ENCODE results near the gene LRRN4CL. TPM values are rescaled to one million over a fixed set of nuclear protein-coding genes. Genes with fewer than 3 reads are reported as not detected.

LRRN4CL gene
- total RNA-seq, 1 donor, result 39.0 TPM

- DNase-seq (ENCODE audit: low read depth), result peak; percentile 53
- peak overlapping the region; percentile 61 for H3K4me3 ChIP-seq (ENCODE audit: low read depth, low read length)
- TF ChIP-seq, protein P1, sequence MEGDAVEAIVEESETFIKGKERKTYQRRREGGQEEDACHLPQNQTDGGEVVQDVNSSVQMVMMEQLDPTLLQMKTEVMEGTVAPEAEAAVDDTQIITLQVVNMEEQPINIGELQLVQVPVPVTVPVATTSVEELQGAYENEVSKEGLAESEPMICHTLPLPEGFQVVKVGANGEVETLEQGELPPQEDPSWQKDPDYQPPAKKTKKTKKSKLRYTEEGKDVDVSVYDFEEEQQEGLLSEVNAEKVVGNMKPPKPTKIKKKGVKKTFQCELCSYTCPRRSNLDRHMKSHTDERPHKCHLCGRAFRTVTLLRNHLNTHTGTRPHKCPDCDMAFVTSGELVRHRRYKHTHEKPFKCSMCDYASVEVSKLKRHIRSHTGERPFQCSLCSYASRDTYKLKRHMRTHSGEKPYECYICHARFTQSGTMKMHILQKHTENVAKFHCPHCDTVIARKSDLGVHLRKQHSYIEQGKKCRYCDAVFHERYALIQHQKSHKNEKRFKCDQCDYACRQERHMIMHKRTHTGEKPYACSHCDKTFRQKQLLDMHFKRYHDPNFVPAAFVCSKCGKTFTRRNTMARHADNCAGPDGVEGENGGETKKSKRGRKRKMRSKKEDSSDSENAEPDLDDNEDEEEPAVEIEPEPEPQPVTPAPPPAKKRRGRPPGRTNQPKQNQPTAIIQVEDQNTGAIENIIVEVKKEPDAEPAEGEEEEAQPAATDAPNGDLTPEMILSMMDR (IDR thresholded peaks at IDR 0.05; ENCODE audit: insufficient read depth, low read length), result no peak
Observed at GRCh38 chr11:62710001-62710345, 20.6 kb upstream of the LRRN4CL start.

DNA sequence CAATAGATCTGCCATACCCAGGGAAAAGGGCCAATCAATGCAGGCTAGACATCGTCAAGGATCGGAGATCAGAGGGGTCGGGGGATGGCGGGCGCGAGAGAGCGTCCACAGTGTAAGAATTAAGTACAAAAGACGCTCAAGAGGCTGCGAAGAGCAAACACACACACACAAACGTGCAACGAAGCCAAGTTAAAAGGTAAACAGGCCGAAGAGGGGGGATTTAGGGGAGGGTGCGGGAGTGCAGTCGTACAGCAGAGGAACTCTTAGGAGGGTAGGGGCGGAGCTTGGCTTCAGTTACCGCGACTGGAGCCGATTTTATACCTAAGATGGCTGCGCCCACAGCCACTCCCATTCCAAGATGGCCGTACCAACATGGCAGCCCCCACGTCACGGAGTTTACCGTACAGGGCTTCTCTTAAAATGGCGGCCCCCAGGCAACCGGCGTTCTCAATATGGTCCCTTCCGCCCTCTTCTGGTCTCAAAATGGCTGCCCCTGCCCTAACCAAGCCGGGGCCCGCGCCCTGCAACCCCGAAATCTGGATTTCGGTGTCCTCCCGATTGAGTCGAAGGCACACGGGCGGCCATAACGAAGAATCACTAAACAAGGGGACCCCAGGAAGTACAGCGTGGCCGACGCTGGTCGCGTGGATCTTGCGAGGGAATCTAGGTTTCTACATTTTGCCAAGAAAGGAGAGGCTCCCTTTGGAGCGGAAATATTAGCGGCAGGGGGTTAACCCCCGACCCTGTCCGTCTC, 20.1 kb upstream of the LRRN4CL start:
- TF ChIP-seq, protein P1 (IDR thresholded peaks at IDR 0.05; ENCODE audit: insufficient read depth, low read length), result no peak

DNA sequence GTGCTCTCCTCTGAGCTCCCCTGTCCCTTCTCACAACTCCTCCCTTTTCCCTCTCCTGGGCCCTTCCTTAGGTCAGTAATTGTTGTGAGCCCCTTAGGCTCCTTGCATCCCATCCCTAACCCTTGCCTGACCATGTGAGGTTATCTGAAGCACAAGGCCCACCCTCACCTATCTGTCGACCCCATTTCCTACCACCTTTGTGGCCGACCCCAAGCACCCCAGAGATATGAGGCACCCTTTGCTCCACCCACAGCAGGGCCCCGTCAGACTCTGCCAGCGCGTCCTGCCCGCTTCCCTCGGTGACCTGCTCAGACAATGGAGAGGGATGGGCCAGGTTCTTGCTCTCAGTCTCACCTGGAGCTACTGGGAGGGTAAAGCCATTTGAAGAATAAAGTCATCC, 19.5 kb upstream of the LRRN4CL start:
- TF ChIP-seq, protein P1 (IDR thresholded peaks at IDR 0.05; ENCODE audit: insufficient read depth, low read length), result no peak
- no peak for DNase-seq (ENCODE audit: low read depth)
- H3K4me3 ChIP-seq (ENCODE audit: low read depth, low read length), result peak overlapping the region; percentile 65

More for the DNA sequence above, 20.1 kb upstream of the LRRN4CL start:
- H3K4me3 ChIP-seq (ENCODE audit: low read depth, low read length), result peak overlapping the region; percentile 65
- peak; percentile 97 for DNase-seq (ENCODE audit: low read depth)

- TF ChIP-seq, protein P1 (IDR thresholded peaks at IDR 0.05; ENCODE audit: insufficient read depth, low read length), result no peak
- H3K4me3 ChIP-seq (ENCODE audit: low read depth, low read length), result no peak overlapping the region
- no peak for DNase-seq (ENCODE audit: low read depth)
Observed at GRCh38 chr11:62708392-62708791, 19.1 kb upstream of the LRRN4CL start.

DNA sequence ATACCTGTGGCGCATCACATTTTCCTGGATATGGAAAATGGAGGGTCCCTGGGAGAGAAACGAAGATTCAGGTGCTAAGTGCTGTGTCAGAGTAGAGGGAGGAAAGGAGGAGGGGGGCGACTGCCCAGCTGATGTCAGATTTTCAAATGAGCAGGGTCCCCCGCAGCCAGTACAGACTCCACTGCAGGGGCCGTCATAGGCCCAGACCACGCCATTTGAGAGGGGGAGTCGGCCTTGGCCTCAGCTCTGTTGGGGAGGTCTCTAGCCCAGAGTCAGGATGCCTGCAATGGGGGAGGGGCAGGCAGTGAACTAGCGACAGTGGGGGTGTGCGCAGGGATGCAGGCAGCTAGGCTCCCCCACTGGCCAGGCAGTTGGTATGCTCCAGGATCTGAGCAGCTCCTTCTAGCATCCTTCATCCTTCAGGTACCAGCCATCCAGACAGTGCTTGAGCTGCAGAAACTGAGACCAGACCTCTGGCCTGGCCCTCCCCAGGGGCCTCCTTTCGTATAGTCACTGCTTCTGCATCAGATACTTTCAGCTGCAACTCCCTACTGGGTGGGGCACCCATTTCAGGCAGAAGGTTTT, 18.0 kb upstream of the LRRN4CL start, which contains the start of the genes BSCL2 and GNG3:
Gene BSCL2 (minus strand): TSS at position 148 of the 585 bp plus-strand sequence. CDS start 229 bp downstream, outside the sequence.
Gene GNG3 (plus strand): TSS at position 400 of the 585 bp plus-strand sequence. CDS start 620 bp downstream, outside the sequence.
- TF ChIP-seq, protein P1 (IDR thresholded peaks at IDR 0.05; ENCODE audit: insufficient read depth, low read length), result no peak
- H3K4me3 ChIP-seq (ENCODE audit: low read depth, low read length), result peak within 1 kb of the TSS; percentile 62
- no peak for DNase-seq (ENCODE audit: low read depth)

GRCh38 chr11:62706850-62707247, 17.5 kb upstream of the LRRN4CL start:
- TF ChIP-seq, protein P1 (IDR thresholded peaks at IDR 0.05; ENCODE audit: insufficient read depth, low read length), result no peak
- no peak for DNase-seq (ENCODE audit: low read depth)
- no peak overlapping the region for H3K4me3 ChIP-seq (ENCODE audit: low read depth, low read length)

Measured in fibroblast of the aortic adventitia (primary cell).